Uterus (tissue), 2 donors: ENCODE results near the gene PFKL.

ENCODE experiments used
- POLR2A ChIP-seq, 2 donors: fragments of 450-650 bp; IDR thresholded peaks; one replicate each; pipeline ENCODE4 v1.6.1; 2016; ENCODE audit warnings: antibody characterized with exemption in 2 of 2, mild to moderate bottlenecking in 1 of 2, moderate library complexity in 1 of 2
- TF ChIP-seq, protein P1 (sequence below), 4 experiments: fragments of 200-600 bp in 2 of 4; fragments of 450-650 bp in 2 of 4; sonication (generic) in 2 of 4; IDR thresholded peaks; one replicate each; pipeline ENCODE4 v1.5.1; 2016 to 2019; ENCODE audit warnings: antibody characterized with exemption in 4 of 4, mild to moderate bottlenecking in 2 of 4, moderate library complexity in 1 of 4

DNA sequence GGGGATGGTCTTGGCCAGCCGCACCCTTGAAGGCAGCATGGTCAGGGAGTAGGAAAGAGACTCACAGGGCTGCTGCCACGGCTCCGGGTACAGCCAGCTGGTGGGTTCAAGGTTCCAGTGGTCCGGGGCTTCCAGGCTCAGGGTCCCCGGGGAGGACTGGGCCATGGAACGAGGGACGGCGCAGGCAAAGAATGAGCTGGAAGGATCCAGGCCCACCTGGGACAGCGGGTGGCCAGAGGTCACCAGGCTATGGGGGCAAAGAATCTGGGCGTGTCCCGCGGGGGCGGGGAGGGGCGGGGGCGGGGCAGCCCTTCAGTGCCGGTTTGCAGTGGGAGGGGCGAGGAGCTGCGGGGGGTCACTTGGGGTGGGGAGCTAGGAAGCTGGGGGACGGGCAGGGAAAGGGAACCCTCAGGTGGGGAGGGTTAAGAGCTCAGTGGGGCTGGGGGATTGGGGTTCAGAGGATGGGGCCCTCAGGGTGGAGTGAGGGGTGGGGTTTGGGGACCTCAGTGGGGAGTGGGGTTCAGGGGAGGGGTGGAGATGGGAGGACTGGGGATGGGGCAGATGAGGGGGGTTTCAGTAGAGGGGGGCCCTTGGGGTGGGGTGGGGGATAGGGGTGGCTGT lies 38.1 kb upstream of the PFKL start, which contains the start of gene DNMT3L:
- TF ChIP-seq, protein P1, sequence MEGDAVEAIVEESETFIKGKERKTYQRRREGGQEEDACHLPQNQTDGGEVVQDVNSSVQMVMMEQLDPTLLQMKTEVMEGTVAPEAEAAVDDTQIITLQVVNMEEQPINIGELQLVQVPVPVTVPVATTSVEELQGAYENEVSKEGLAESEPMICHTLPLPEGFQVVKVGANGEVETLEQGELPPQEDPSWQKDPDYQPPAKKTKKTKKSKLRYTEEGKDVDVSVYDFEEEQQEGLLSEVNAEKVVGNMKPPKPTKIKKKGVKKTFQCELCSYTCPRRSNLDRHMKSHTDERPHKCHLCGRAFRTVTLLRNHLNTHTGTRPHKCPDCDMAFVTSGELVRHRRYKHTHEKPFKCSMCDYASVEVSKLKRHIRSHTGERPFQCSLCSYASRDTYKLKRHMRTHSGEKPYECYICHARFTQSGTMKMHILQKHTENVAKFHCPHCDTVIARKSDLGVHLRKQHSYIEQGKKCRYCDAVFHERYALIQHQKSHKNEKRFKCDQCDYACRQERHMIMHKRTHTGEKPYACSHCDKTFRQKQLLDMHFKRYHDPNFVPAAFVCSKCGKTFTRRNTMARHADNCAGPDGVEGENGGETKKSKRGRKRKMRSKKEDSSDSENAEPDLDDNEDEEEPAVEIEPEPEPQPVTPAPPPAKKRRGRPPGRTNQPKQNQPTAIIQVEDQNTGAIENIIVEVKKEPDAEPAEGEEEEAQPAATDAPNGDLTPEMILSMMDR (IDR thresholded peaks at IDR 0.05): no peak
- TF ChIP-seq POLR2A (IDR thresholded peaks at IDR 0.05): no peak
